Pancreas (tissue), 10 donors: ENCODE measurements around the gene TTLL12. TPM values are rescaled to one million over a fixed set of nuclear protein-coding genes. Genes with fewer than 3 reads are reported as not detected.

Experiments
- ATAC-seq, 4 donors: fragments of 200-7000 bp; cut with Tn5 transposase; one replicate each; pipeline versions ENCODE4 v1.8.0 to v1.9.1; 2020; ENCODE audit warnings: mild to moderate bottlenecking in 4 of 4, moderate library complexity in 4 of 4
- DNase-seq, 6 donors: peaks; one replicate each; pipeline ENCODE4 v3.0.0-alpha.2; 2020
- FAIRE-seq: peaks from 2 replicates; lab custom pipeline; 2012; peaks lifted over from hg19 to GRCh38; lab: Jason Lieb, UNC
- H3K27ac ChIP-seq, 4 donors: fragments of 200-600 bp; sonication (generic); 1 replicate in 3 of 4; 2 replicates in 1 of 4; pipeline versions ENCODE4 v1.5.0 to v1.8.0; 2020
- H3K27me3 ChIP-seq, 4 donors: fragments of 200-600 bp; one replicate each; pipeline ENCODE4 v1.8.0; 2021
- H3K36me3 ChIP-seq, 3 donors: fragments of 200-600 bp; sonication (generic) in 1 of 3; one replicate each; pipeline versions ENCODE4 v1.5.0 to v1.8.0; 2020 to 2021
- H3K4me1 ChIP-seq, 3 donors: fragments of 200-600 bp; one replicate each; pipeline ENCODE4 v1.8.0; 2021
- H3K4me3 ChIP-seq, 4 donors: fragments of 200-600 bp; sonication (generic) in 2 of 4; one replicate each; pipeline versions ENCODE4 v1.5.0 to v1.8.0; 2020 to 2021
- H3K9me3 ChIP-seq, 4 donors: fragments of 200-600 bp; one replicate each; pipeline ENCODE4 v1.8.0; 2021
- CTCF ChIP-seq, 4 donors: fragments of 200-600 bp; sonication (generic) in 3 of 4; IDR thresholded peaks; one replicate each; pipeline versions ENCODE4 v1.5.0 to v1.8.0; 2021; ENCODE audit warnings: antibody characterized with exemption in 4 of 4
- WGBS, 2 donors: extraction: QIAGEN DNeasy Blood & Tissue Kit; methylation state at CpG; one replicate each; pipeline ENCODE4 v1.1.7; 2013; 5-methylcytosine and 5-hydroxymethylcytosine counted together
- intact Hi-C, 3 donors: fragments of 100-400 bp; cut with DNase I; formaldehyde crosslinking; loops; one replicate each; pipeline versions ENCODE4 v1.11.1 to v1.14.2; 2022
- polyA plus RNA-seq, 2 donors: library from polyadenylated mRNA; stranded (reverse); fragments of 200-250 nt; gene quantifications; one replicate each; pipeline ENCODE4 v1.2.3, GENCODE V29; 2013
- total RNA-seq, 6 donors: library from RNA; stranded (reverse); fragmentation: NEBNext Ultra II Directional in 4 of 6; extraction: Animal tissue kit (Norgen Biotek cat#: 25700) in 4 of 6; gene quantifications; one replicate each; pipeline versions ENCODE4 v1.2.1 to v1.2.4, GENCODE V29; 2021 to 2023
- donor health status: healthy with polysubstance abuse.
- donor health status: DM: no; HTN: no; CAD: no; lungs with moderate emphysema.
- donor health status: DM: no; HTN: no; CAD: no.
- donor health status: control.
- donor health status: control.
- donor health status: Bipolar disorder and iron deficiency.
- donor health status: DM: yes; HTN: yes; CAD: no.
- donor health status: DM: no; HTN: no; CAD: no.
- donor health status: DM: no; HTN: no; CAD: no.
- donor health status: DM: yes; HTN: yes; CAD: no.

TTLL12 gene
- total and polyA plus RNA-seq, 8 donors, result 10.6 to 22.2 (median 14.3) TPM

- DNase-seq (peak; percentile 77 to 96 (median 88)), ATAC-seq (peak; percentile 93 to 98 (median 95)), FAIRE-seq (no peak)
- WGBS, 2 donors, result 0% methylated on average over 63 to 83 of the region's 83 CpGs
- Histone ChIP-seq H3K36me3 (peaks cover 0 to 16% (median 3%) of the 10 kb centered on the region in 3 donors), H3K27ac (peak within 1 kb of the TSS; percentile 41 to 82 (median 54)), H3K27me3 (no peaks in the 10 kb centered on the region), H3K9me3 (no peaks in the 10 kb centered on the region), H3K4me3 (peak within 1 kb of the TSS; percentile 69 to 97 (median 80)), H3K4me1 (peaks cover 0 to 14% (median 5%) of the 10 kb centered on the region in 3 donors)
- intact Hi-C loops, result no loop called here
- no peak for TF ChIP-seq CTCF (IDR thresholded peaks at IDR 0.05)
These were observed 43.9 kb downstream of the TTLL12 start, which contains the start of gene MCAT for GRCh38 chr22:43142880-43143562. TSS of gene MCAT (minus strand) at chr22:43143398. CDS start at chr22:43143348, 50 bp downstream.

DNA sequence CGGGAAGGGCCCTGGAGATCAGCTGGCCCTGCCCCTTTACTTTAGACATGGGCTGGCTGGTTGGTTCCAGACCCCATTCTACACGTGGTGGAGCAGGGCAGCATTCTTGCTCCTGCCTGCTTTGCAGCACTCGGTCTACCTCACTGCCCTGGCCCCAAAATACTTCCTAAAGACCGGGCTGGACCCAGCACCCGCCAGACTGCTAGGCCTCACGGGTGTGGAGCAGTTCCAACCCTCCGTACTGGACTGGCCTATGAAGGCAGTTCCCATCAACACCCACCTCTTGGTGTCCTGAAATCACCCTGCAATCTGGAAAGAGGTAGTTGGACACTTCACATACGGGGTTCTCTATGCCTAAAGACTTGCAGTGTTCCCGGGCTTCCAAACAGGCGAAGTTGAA, 50.1 kb downstream of the TTLL12 start:
- Histone ChIP-seq H3K27me3 (no peaks in the 10 kb centered on the region), H3K9me3 (no peaks in the 10 kb centered on the region), H3K27ac (no peak overlapping the region), H3K4me3 (no peak overlapping the region), H3K36me3 (peaks cover 0 to 50% (median 4%) of the 10 kb centered on the region in 3 donors), H3K4me1 (peaks cover 0 to 8% (median under 1%) of the 10 kb centered on the region in 3 donors)
- TF ChIP-seq CTCF (IDR thresholded peaks at IDR 0.05), result no peak
- no peak for FAIRE-seq
- no peak for ATAC-seq
- no peak for DNase-seq
- intact Hi-C loops, result no loop called here
- 77 to 86% methylated on average over 10 of the region's 10 CpGs for WGBS, 2 donors

GRCh38 chr22:43136255-43136654, 50.7 kb downstream of the TTLL12 start:
- ATAC-seq (peak in 3 of 4 donors; percentile 64 to 80 (median 66)), FAIRE-seq (no peak), DNase-seq (peak in 1 of 6 donors; percentile 65)
- TF ChIP-seq CTCF (IDR thresholded peaks at IDR 0.05), result peak in 3 of 4 donors; percentile 18 to 31 (median 24)
- Histone ChIP-seq H3K36me3 (peaks cover 0 to 50% (median 4%) of the 10 kb centered on the region in 3 donors), H3K4me1 (peaks cover 0 to 2% (median 0%) of the 10 kb centered on the region in 3 donors), H3K27ac (no peak overlapping the region), H3K4me3 (no peak overlapping the region), H3K9me3 (no peaks in the 10 kb centered on the region), H3K27me3 (no peaks in the 10 kb centered on the region)
- WGBS, 2 donors, result 59 to 62% methylated on average over 9 of the region's 9 CpGs
- intact Hi-C loops, result no loop called here

- WGBS, 2 donors, result 89% methylated on average over 5 of the region's 5 CpGs
- TF ChIP-seq CTCF (IDR thresholded peaks at IDR 0.05), result no peak
These were observed 51.4 kb downstream of the TTLL12 start for GRCh38 chr22:43135565-43135964.

DNA sequence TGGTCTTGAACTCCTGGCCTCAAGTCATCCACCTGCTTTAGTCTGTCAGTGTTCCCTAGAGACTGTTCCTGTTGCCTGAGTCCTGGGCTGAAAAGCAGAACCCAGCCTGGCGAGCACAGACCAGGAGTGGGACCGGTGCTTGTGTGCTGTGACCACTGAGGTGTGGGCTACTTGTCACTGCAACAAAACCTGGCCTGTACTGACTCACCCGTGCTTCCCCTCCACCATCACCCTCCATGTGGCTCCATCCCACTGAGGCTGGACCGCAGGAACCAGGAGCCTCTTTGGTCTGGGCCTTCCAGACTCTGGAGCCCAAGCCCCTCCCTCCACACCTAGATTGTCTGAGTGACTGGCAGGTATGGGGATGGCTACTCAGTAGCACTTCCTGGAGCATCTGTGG, 52.4 kb downstream of the TTLL12 start:
- FAIRE-seq (no peak), DNase-seq (no peak), ATAC-seq (no peak)
- H3K27me3 ChIP-seq, result no peaks in the 10 kb centered on the region
- intact Hi-C loops, result no loop called here
- H3K36me3 ChIP-seq, result peaks cover 0 to 44% (median 4%) of the 10 kb centered on the region in 3 donors
- WGBS, 2 donors, result 98 to 99% methylated on average over 4 of the region's 4 CpGs
- H3K27ac ChIP-seq, result no peak overlapping the region
- H3K4me1 ChIP-seq, result peaks cover 2 to 3% (median 2%) of the 10 kb centered on the region in 3 donors
- TF ChIP-seq CTCF (IDR thresholded peaks at IDR 0.05), result no peak
- H3K9me3 ChIP-seq, result no peaks in the 10 kb centered on the region
- H3K4me3 ChIP-seq, result no peak overlapping the region

More at GRCh38 chr22:43135565-43135964, 51.4 kb downstream of the TTLL12 start:
- Histone ChIP-seq H3K4me1 (no peaks in the 10 kb centered on the region), H3K27me3 (no peaks in the 10 kb centered on the region), H3K9me3 (no peaks in the 10 kb centered on the region), H3K27ac (no peak overlapping the region), H3K36me3 (peaks cover 0 to 50% (median 4%) of the 10 kb centered on the region in 3 donors), H3K4me3 (no peak overlapping the region)
- no peak for DNase-seq
- FAIRE-seq, result no peak
- intact Hi-C loops, result no loop called here
- ATAC-seq, result no peak
